ENCODE data around the gene FSTL3. TPM values are rescaled to one million over a fixed set of nuclear protein-coding genes. Genes with fewer than 3 reads are reported as not detected.
A peak's percentile ranks its signal among the peaks of the same experiment; 100 is the strongest.

FSTL3 gene
- total and polyA plus RNA-seq, 4 donors: 15.1 to 172 (median 114) TPM

DNA sequence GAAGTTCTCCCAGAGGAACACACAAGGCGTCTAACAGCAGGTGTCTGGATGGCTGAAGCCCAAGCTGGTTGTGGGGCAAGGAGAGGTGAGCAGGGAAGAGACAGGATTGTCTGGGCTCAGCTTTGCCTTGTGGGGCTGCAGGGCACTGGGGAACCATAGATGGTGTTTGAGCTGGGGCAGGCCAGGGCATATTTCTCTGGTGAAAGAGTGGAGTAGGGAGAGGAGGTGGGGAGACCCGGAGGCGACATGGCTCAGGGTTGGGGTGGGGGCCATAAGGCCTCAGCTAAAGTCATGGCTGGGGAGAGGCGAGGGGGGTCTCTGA is 27.1 kb downstream of the FSTL3 start:
- ATAC-seq (ENCODE audit: insufficient read depth, low FRiP score) (no peak), DNase-seq (no peak)
- 12 to 36% methylated on average over 4 of the region's 4 CpGs for WGBS, 2 donors
- peaks cover 0 to 5% (median 0%) of the 10 kb centered on the region in 5 donors for H3K4me1 ChIP-seq (ENCODE audit: control insufficient read depth in 5 of 5, insufficient read depth in 5 of 5, low read length in 5 of 5)
- TF ChIP-seq CTCF (IDR thresholded peaks at IDR 0.05; ENCODE audit: control extremely low read depth, extremely low read depth): no peak
- peaks cover 0 to 3% (median 0%) of the 10 kb centered on the region in 4 donors for H3K9me3 ChIP-seq (ENCODE audit: control insufficient read depth in 4 of 4, insufficient read depth in 3 of 4, low read length in 3 of 4)
- peaks cover 0 to 6% (median 0%) of the 10 kb centered on the region in 3 donors for H3K27me3 ChIP-seq (ENCODE audit: control insufficient read depth in 3 of 3, insufficient read depth in 3 of 3, low read length in 2 of 3)
- H3K36me3 ChIP-seq (ENCODE audit: control insufficient read depth in 4 of 4, insufficient read depth in 4 of 4, low read length in 4 of 4): no peaks in the 10 kb centered on the region
- H3K4me3 ChIP-seq: no peak overlapping the region
- H3K9ac ChIP-seq (ENCODE audit: insufficient read depth in 1 of 2, low read length in 2 of 2): no peak overlapping the region
- H3K27ac ChIP-seq (ENCODE audit: low read depth in 1 of 2, low read length in 1 of 2): peak overlapping the region in 1 of 2 donors; percentile 49

DNA sequence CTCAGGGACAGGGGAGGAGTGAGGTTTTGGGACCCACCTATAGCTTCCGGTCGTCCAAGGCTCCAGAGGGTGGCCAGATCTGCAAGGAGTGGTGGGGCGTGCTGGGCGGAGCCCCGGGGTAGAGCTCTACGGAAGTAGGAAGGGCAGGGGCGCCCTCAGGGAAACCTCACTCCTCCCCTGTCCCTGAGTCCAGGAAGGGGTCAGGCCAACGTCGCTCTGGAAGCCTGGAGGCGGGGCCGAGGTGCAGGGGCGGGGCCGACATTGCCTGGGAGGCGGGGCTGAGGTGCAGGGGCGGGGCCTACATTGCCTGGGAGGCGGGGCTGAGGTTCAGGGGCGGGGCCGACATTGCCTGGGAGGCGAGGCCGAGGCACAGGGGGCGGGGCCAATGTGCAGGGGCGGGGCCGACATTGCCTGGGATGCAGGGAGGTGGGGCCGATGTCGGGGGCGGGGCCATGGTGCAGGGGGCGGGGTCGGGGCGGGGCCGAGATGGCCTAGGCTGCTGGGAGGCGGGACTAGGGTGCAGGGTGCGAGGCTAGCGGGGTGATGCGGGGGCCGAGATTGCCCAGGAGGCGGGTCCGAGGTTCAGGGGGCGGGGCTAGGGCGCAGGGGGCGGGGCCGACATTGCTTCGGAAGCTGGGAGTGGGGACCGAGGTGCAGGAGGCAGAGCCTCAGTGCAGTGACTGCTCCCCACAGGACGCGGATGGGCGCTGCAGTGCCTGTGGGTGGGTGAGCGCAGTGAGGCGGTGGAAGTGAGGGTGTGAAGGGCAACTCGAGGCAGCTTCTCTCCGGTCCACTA is 27.7 kb downstream of the FSTL3 start:
- peaks cover 0 to 3% (median 0%) of the 10 kb centered on the region in 4 donors for H3K9me3 ChIP-seq (ENCODE audit: control insufficient read depth in 4 of 4, insufficient read depth in 3 of 4, low read length in 3 of 4)
- H3K4me1 ChIP-seq (ENCODE audit: control insufficient read depth in 5 of 5, insufficient read depth in 5 of 5, low read length in 5 of 5): peaks cover 0 to 5% (median 0%) of the 10 kb centered on the region in 5 donors
- H3K9ac ChIP-seq (ENCODE audit: insufficient read depth in 1 of 2, low read length in 2 of 2): no peak overlapping the region
- H3K4me3 ChIP-seq: no peak overlapping the region
- ATAC-seq (ENCODE audit: insufficient read depth, low FRiP score): peak; percentile 79
- no peaks in the 10 kb centered on the region for H3K36me3 ChIP-seq (ENCODE audit: control insufficient read depth in 4 of 4, insufficient read depth in 4 of 4, low read length in 4 of 4)
- no peak for TF ChIP-seq CTCF (IDR thresholded peaks at IDR 0.05; ENCODE audit: control extremely low read depth, extremely low read depth)
- H3K27ac ChIP-seq (ENCODE audit: low read depth in 1 of 2, low read length in 1 of 2): no peak overlapping the region
- 4 to 5% methylated on average over 38 to 50 of the region's 50 CpGs for WGBS, 2 donors
- H3K27me3 ChIP-seq (ENCODE audit: control insufficient read depth in 3 of 3, insufficient read depth in 3 of 3, low read length in 2 of 3): peaks cover 0 to 6% (median 0%) of the 10 kb centered on the region in 3 donors
- DNase-seq: peak in 2 of 3 donors; percentile 51 to 68

- H3K4me3 ChIP-seq: no peak overlapping the region
- no peak for TF ChIP-seq CTCF (IDR thresholded peaks at IDR 0.05; ENCODE audit: control extremely low read depth, extremely low read depth)
- no peak for ATAC-seq (ENCODE audit: insufficient read depth, low FRiP score)
- H3K27ac ChIP-seq (ENCODE audit: low read depth in 1 of 2, low read length in 1 of 2): no peak overlapping the region
- H3K36me3 ChIP-seq (ENCODE audit: control insufficient read depth in 4 of 4, insufficient read depth in 4 of 4, low read length in 4 of 4): no peaks in the 10 kb centered on the region
- DNase-seq: no peak
- H3K9me3 ChIP-seq (ENCODE audit: control insufficient read depth in 4 of 4, insufficient read depth in 3 of 4, low read length in 3 of 4): peaks cover 0 to 3% (median 0%) of the 10 kb centered on the region in 4 donors
- WGBS, 2 donors: 17 to 25% methylated on average over 14 of the region's 14 CpGs
- H3K4me1 ChIP-seq (ENCODE audit: control insufficient read depth in 5 of 5, insufficient read depth in 5 of 5, low read length in 5 of 5): peaks cover 0 to 6% (median 0%) of the 10 kb centered on the region in 5 donors
- H3K27me3 ChIP-seq (ENCODE audit: control insufficient read depth in 3 of 3, insufficient read depth in 3 of 3, low read length in 2 of 3): peaks cover 0 to 6% (median 0%) of the 10 kb centered on the region in 3 donors
- no peak overlapping the region for H3K9ac ChIP-seq (ENCODE audit: insufficient read depth in 1 of 2, low read length in 2 of 2)
Observed at GRCh38 chr19:704447-704741, 28.2 kb downstream of the FSTL3 start.

All from lung (tissue), 12 donors.